H9 (cell line): ENCODE measurements around the gene ETV6. TPM values are rescaled to one million over a fixed set of nuclear protein-coding genes. Genes with fewer than 3 reads are reported as not detected.

Source experiments
- DNase-seq: peaks from one replicate; pipeline ENCODE4 v3.0.0-alpha.2; 2017
- H2AFZ ChIP-seq: one replicate; pipeline ENCODE4 v1.6.1; 2013; ENCODE audit warnings: mild to moderate bottlenecking, low read length, control low read depth, moderate library complexity
- H2AK5ac ChIP-seq: 2 replicates; pipeline ENCODE4 v1.6.1; 2013; ENCODE audit warnings: low read length, control low read depth, mixed read lengths; ENCODE audit not compliant: insufficient read length
- H2BK120ac ChIP-seq: one replicate; pipeline ENCODE4 v1.6.1; 2013; ENCODE audit warnings: low read depth, mild to moderate bottlenecking, low read length, control low read depth, inconsistent platforms; ENCODE audit not compliant: poor library complexity, severe bottlenecking
- H2BK12ac ChIP-seq: 2 replicates; pipeline ENCODE4 v1.6.1; 2013; ENCODE audit warnings: low read length, control low read depth, mixed read lengths, low read depth; ENCODE audit not compliant: insufficient read length
- H2BK15ac ChIP-seq: 2 replicates; pipeline ENCODE4 v1.6.1; 2013; ENCODE audit warnings: low read depth, low read length, control low read depth
- H2BK20ac ChIP-seq: one replicate; pipeline ENCODE4 v1.6.1; 2013; ENCODE audit warnings: low read depth, mild to moderate bottlenecking, low read length, control low read depth, inconsistent platforms; ENCODE audit not compliant: poor library complexity, severe bottlenecking
- H2BK5ac ChIP-seq: 2 replicates; pipeline ENCODE4 v1.6.1; 2013; ENCODE audit warnings: low read length, control low read depth, mixed read lengths; ENCODE audit not compliant: insufficient read length
- H3K14ac ChIP-seq: 2 replicates; pipeline ENCODE4 v1.6.1; 2013; ENCODE audit warnings: low read length, control low read depth; ENCODE audit not compliant: insufficient read depth
- H3K18ac ChIP-seq: 2 replicates; pipeline ENCODE4 v1.6.1; 2013; ENCODE audit warnings: low read depth, mild to moderate bottlenecking, mixed read lengths, low read length, control low read depth; ENCODE audit not compliant: insufficient read length
- H3K23ac ChIP-seq: 2 replicates; pipeline ENCODE4 v1.6.1; 2013; ENCODE audit warnings: low read length, control low read depth, mixed read lengths, low read depth; ENCODE audit not compliant: insufficient read length
- H3K23me2 ChIP-seq: 2 replicates; pipeline ENCODE4 v1.6.1; 2013; ENCODE audit warnings: low read depth, mild to moderate bottlenecking, mixed read lengths, low read length, control low read depth; ENCODE audit not compliant: insufficient read length, poor library complexity, severe bottlenecking
- H3K27ac ChIP-seq: 2 replicates; pipeline ENCODE4 v1.5.1; 2013; ENCODE audit warnings: low read length, control low read depth, mixed read lengths, low read depth; ENCODE audit not compliant: insufficient read length
- H3K27me3 ChIP-seq: 2 replicates; pipeline ENCODE4 v1.6.1; 2013; ENCODE audit warnings: low read length, control low read depth, inconsistent platforms; ENCODE audit not compliant: insufficient read depth
- H3K4ac ChIP-seq: 2 replicates; pipeline ENCODE4 v1.6.1; 2013; ENCODE audit warnings: low read depth, mild to moderate bottlenecking, control low read depth, inconsistent platforms, low read length, moderate library complexity
- H3K4me1 ChIP-seq: 2 replicates; pipeline ENCODE4 v1.6.1; 2013; ENCODE audit warnings: low read length, control low read depth, inconsistent platforms; ENCODE audit not compliant: insufficient read depth
- H3K4me2 ChIP-seq: 2 replicates; pipeline ENCODE4 v1.6.1; 2013; ENCODE audit warnings: low read length, control low read depth, mixed read lengths; ENCODE audit not compliant: insufficient read length, insufficient read depth
- H3K56ac ChIP-seq: 2 replicates; pipeline ENCODE4 v1.6.1; 2013; ENCODE audit warnings: low read depth, mild to moderate bottlenecking, mixed read lengths, low read length, control low read depth; ENCODE audit not compliant: insufficient read length
- H3K79me1 ChIP-seq: 2 replicates; pipeline ENCODE4 v1.6.1; 2013; ENCODE audit warnings: low read depth, mild to moderate bottlenecking, moderate library complexity, low read length, control low read depth, inconsistent platforms; ENCODE audit not compliant: insufficient read depth, poor library complexity, severe bottlenecking
- H3K79me2 ChIP-seq: 2 replicates; pipeline ENCODE4 v1.6.1; 2013; ENCODE audit warnings: low read length, control low read depth, inconsistent platforms; ENCODE audit not compliant: insufficient read depth
- H3K9ac ChIP-seq: 2 replicates; pipeline ENCODE4 v1.6.1; 2013; ENCODE audit warnings: low read length, control low read depth, mixed read lengths; ENCODE audit not compliant: insufficient read length; ENCODE audit errors: extremely low read depth
- H3K9me3 ChIP-seq: one replicate; pipeline ENCODE4 v1.6.1; 2013; ENCODE audit warnings: low read depth, low read length, inconsistent platforms; ENCODE audit not compliant: control insufficient read depth
- H3T11ph ChIP-seq: one replicate; pipeline ENCODE4 v1.6.1; 2013; ENCODE audit warnings: mild to moderate bottlenecking, low read length, control low read depth, inconsistent platforms
- H4K20me1 ChIP-seq: one replicate; pipeline ENCODE4 v1.6.1; 2013; ENCODE audit not compliant: control insufficient read depth, insufficient read length, insufficient read depth
- H4K5ac ChIP-seq: 2 replicates; pipeline ENCODE4 v1.6.1; 2013; ENCODE audit warnings: low read depth, mild to moderate bottlenecking, mixed read lengths, low read length, control low read depth; ENCODE audit not compliant: insufficient read length
- H4K8ac ChIP-seq: replicated peaks from 2 replicates; pipeline ENCODE4 v1.6.1; 2013; ENCODE audit warnings: low read length, control low read depth, mixed read lengths, low read depth; ENCODE audit not compliant: insufficient read length
- H4K91ac ChIP-seq: 2 replicates; pipeline ENCODE4 v1.6.1; 2013; ENCODE audit warnings: low read depth, mild to moderate bottlenecking, moderate library complexity, mixed read lengths, low read length, control low read depth; ENCODE audit not compliant: insufficient read length
- H3K27ac Mint-ChIP-seq, 3 experiments: 2 replicates in 2 of 3; 3 replicates in 1 of 3; pipeline ENCODE4 v1.8.0; 2020 to 2021; ENCODE audit warnings: mixed read lengths in 3 of 3, mild to moderate bottlenecking in 1 of 3, moderate library complexity in 1 of 3
- H3K27me3 Mint-ChIP-seq: 2 replicates; pipeline ENCODE4 v1.8.0; 2021; ENCODE audit warnings: low read depth, mild to moderate bottlenecking, moderate library complexity, mixed read lengths
- H3K36me3 Mint-ChIP-seq, 3 experiments: 2 replicates in 2 of 3; 3 replicates in 1 of 3; pipeline ENCODE4 v1.8.0; 2020 to 2021; ENCODE audit warnings: low read depth in 3 of 3, mixed read lengths in 3 of 3; ENCODE audit not compliant: insufficient read depth in 1 of 3
- H3K4me1 Mint-ChIP-seq, 2 experiments: 2 replicates each; pipeline ENCODE4 v1.8.0; 2020; ENCODE audit warnings: mixed read lengths in 2 of 2
- H3K4me3 Mint-ChIP-seq, 2 experiments: 2 replicates in 1 of 2; 3 replicates in 1 of 2; pipeline ENCODE4 v1.8.0; 2020 to 2021; ENCODE audit warnings: mild to moderate bottlenecking in 2 of 2, mixed read lengths in 2 of 2, moderate library complexity in 1 of 2
- H3K9me3 Mint-ChIP-seq, 2 experiments: 2 replicates in 1 of 2; 3 replicates in 1 of 2; pipeline ENCODE4 v1.8.0; 2020; ENCODE audit warnings: mild to moderate bottlenecking in 2 of 2, mixed read lengths in 2 of 2, moderate library complexity in 1 of 2
- WGBS: extraction: QIAGEN DNeasy Blood & Tissue Kit; methylation state at CpG from one replicate; pipeline ENCODE4 v1.1.7; 2013; ENCODE audit warnings: missing lambda C conversion rate, low lambda C conversion rate, mixed read lengths; ENCODE audit not compliant: insufficient read length; ENCODE audit errors: extremely low coverage; 5-methylcytosine and 5-hydroxymethylcytosine counted together
- total RNA-seq: library from RNA; stranded (reverse); gene quantifications from 2 replicates; pipeline ENCODE4 v1.2.1, GENCODE V29; 2021
- TF ChIP-seq, protein P1 (sequence below): fragments of 200-600 bp; sonication (generic); conservative IDR thresholded peaks from 3 replicates; pipeline ENCODE4 v1.8.0; 2021; ENCODE audit warnings: antibody characterized with exemption, mild to moderate bottlenecking

ETV6 gene
- total RNA-seq, 1 experiment from 2014 or later: 28.7 TPM

DNA sequence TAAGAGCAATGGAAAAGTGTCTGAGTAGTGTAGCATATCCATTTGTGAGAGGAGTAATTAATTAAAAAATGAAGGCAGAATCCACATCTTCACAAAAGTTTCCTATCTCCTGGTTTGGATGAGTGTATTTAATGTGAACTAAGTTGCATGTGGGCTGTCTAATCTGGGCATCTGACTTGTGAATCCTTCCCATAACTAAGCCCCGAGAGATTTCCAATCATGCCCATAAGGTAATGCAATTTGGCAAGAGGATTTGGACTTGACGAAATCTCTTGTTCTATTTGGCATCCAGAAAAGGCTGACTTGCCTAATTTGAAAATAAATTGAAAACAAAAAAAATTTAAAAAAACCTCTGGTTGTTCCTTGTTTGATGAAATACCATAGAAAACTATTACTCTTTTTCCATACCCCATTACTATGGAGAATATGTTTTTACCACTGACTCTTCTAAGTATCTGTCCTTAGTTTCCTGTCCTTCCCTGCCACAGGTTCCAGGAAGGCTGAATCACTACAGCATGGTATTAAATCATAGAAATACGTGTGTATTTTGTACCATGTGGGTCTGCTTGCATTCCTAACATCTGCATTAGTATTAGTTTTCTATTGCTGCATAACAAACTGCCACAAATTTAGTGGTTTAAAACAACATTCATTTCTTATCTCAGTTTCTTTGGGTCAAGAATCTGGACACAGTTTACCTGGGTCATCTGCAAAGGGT is 48.4 kb downstream of the ETV6 start:
- H3K4me3 Mint-ChIP-seq: no peak overlapping the region
- DNase-seq: no peak
- Histone ChIP-seq H3T11ph (no peak overlapping the region), H3K79me1 (peaks cover 3% of the 10 kb centered on the region), H3K9me3 (no peaks in the 10 kb centered on the region), H3K4ac (no peak overlapping the region), H3K27ac (no peak overlapping the region), H4K5ac (no peak overlapping the region), H4K8ac (no peak overlapping the region), H2BK120ac (no peak overlapping the region), H2BK15ac (no peak overlapping the region), H2BK20ac (no peak overlapping the region), H3K18ac (no peak overlapping the region), H3K4me1 (peaks cover 5% of the 10 kb centered on the region; the same call in 1 of the 2 replicates), H3K27me3 (no peaks in the 10 kb centered on the region), H3K79me2 (peaks cover 2% of the 10 kb centered on the region; the same call in 1 of the 2 replicates), H3K56ac (no peak overlapping the region), H2BK5ac (no peak overlapping the region), H2AFZ (no peak overlapping the region), H4K20me1 (no peaks in the 10 kb centered on the region), H2BK12ac (no peak overlapping the region), H3K23me2 (no peaks in the 10 kb centered on the region), H3K9ac (no peak overlapping the region), H3K4me2 (no peak overlapping the region), H3K14ac (no peak overlapping the region), H4K91ac (no peak overlapping the region), H2AK5ac (no peak overlapping the region), H3K23ac (no peak overlapping the region)
- H3K4me1 Mint-ChIP-seq: peaks cover 14 to 25% of the 10 kb centered on the region in 2 experiments
- no peaks in the 10 kb centered on the region for H3K36me3 Mint-ChIP-seq
- H3K27ac Mint-ChIP-seq: no peak overlapping the region
- H3K27me3 Mint-ChIP-seq: no peaks in the 10 kb centered on the region
- WGBS: no CpG with 5 or more reads among the region's 3 CpGs
- H3K9me3 Mint-ChIP-seq: no peaks in the 10 kb centered on the region
- TF ChIP-seq, protein P1, sequence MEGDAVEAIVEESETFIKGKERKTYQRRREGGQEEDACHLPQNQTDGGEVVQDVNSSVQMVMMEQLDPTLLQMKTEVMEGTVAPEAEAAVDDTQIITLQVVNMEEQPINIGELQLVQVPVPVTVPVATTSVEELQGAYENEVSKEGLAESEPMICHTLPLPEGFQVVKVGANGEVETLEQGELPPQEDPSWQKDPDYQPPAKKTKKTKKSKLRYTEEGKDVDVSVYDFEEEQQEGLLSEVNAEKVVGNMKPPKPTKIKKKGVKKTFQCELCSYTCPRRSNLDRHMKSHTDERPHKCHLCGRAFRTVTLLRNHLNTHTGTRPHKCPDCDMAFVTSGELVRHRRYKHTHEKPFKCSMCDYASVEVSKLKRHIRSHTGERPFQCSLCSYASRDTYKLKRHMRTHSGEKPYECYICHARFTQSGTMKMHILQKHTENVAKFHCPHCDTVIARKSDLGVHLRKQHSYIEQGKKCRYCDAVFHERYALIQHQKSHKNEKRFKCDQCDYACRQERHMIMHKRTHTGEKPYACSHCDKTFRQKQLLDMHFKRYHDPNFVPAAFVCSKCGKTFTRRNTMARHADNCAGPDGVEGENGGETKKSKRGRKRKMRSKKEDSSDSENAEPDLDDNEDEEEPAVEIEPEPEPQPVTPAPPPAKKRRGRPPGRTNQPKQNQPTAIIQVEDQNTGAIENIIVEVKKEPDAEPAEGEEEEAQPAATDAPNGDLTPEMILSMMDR: no peak
